22Rv1 (cell line): Measurements from ENCODE around the gene SENP3.

ENCODE experiments used
- H3K27ac ChIP-seq: fragments of 450-650 bp; 2 replicates; pipeline ENCODE4 v1.5.1; 2017
- ZFX ChIP-seq: fragments of 450-650 bp; IDR thresholded peaks from 2 replicates; pipeline ENCODE4 v1.6.1; 2017; ENCODE audit warnings: antibody characterized with exemption, borderline replicate concordance
- TF ChIP-seq, protein P1 (sequence below): fragments of 450-650 bp; IDR thresholded peaks from 2 replicates; pipeline ENCODE4 v1.5.1; 2017; ENCODE audit warnings: mild to moderate bottlenecking

Gene SENP3

DNA sequence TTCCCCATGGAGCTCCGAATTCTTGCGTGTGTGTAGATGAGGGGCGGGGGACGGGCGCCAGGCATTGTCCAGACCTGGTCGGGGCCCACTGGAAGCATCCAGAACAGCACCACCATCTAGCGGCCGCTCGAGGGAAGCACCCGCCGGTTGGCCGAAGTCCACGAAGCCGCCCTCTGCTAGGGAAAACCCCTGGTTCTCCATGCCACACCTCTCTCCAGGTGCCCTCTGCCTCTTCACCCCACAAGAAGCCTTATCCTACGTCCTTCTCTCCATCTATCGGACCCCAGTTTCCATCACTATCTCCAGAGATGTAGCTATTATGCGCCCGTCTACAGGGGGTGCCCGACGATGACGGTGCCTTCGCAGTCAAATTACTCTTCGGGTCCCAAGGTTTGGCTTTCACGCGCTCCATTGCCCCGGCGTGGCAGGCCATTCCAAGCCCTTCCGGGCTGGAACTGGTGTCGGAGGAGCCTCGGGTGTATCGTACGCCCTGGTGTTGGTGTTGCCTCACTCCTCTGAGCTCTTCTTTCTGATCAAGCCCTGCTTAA lies 617 bp upstream of the SENP3 start:
- H3K27ac ChIP-seq = peak overlapping the region; percentile 93
- TF ChIP-seq, protein P1, sequence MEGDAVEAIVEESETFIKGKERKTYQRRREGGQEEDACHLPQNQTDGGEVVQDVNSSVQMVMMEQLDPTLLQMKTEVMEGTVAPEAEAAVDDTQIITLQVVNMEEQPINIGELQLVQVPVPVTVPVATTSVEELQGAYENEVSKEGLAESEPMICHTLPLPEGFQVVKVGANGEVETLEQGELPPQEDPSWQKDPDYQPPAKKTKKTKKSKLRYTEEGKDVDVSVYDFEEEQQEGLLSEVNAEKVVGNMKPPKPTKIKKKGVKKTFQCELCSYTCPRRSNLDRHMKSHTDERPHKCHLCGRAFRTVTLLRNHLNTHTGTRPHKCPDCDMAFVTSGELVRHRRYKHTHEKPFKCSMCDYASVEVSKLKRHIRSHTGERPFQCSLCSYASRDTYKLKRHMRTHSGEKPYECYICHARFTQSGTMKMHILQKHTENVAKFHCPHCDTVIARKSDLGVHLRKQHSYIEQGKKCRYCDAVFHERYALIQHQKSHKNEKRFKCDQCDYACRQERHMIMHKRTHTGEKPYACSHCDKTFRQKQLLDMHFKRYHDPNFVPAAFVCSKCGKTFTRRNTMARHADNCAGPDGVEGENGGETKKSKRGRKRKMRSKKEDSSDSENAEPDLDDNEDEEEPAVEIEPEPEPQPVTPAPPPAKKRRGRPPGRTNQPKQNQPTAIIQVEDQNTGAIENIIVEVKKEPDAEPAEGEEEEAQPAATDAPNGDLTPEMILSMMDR = peak; percentile 84
- TF ChIP-seq ZFX = no peak

GRCh38 chr17:7562208-7562605 lies 488 bp downstream of the SENP3 start:
- H3K27ac ChIP-seq = peak overlapping the region; percentile 93
- TF ChIP-seq ZFX = no peak
- TF ChIP-seq, protein P1 = no peak

DNA sequence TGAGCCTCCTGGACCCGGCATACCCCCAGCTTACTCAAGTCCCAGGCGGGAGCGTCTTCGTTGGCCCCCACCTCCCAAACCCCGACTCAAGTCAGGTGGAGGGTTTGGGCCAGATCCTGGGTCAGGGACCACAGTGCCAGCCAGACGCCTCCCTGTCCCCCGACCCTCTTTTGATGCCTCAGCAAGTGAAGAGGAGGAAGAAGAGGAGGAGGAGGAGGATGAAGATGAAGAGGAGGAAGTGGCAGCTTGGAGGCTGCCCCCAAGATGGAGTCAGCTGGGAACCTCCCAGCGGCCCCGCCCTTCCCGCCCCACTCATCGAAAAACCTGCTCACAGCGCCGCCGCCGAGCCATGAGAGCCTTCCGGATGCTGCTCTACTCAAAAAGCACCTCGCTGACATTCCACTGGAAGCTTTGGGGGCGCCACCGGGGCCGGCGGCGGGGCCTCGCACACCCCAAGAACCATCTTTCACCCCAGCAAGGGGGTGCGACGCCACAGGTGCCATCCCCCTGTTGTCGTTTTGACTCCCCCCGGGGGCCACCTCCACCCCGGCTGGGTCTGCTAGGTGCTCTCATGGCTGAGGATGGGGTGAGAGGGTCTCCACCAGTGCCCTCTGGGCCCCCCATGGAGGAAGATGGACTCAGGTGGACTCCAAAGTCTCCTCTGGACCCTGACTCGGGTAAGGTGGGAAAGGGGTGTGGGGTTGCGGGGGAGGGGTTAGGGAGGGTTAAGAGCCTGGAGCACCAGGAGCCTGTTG lies 1.6 kb downstream of the SENP3 start:
- no peak for TF ChIP-seq ZFX
- TF ChIP-seq, protein P1 = no peak
- H3K27ac ChIP-seq = peak overlapping the region; percentile 93

GRCh38 chr17:7569571-7569970 lies 7.9 kb downstream of the SENP3 start:
- TF ChIP-seq ZFX = no peak
- TF ChIP-seq, protein P1 = no peak
- H3K27ac ChIP-seq = no peak overlapping the region

DNA sequence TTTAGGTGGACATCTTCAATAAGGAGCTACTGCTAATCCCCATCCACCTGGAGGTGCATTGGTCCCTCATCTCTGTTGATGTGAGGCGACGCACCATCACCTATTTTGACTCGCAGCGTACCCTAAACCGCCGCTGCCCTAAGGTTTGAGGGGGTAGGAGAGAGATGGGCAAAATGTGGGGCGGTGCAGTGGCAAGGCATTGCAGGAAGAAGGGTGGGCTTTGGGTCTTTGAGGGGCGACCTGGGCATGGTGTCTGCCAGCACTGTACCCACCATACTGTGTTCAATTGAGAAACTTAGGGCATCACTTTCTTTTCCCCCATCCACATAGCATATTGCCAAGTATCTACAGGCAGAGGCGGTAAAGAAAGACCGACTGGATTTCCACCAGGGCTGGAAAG lies 8.6 kb downstream of the SENP3 start:
- TF ChIP-seq, protein P1 = no peak
- TF ChIP-seq ZFX = no peak
- H3K27ac ChIP-seq = no peak overlapping the region

DNA sequence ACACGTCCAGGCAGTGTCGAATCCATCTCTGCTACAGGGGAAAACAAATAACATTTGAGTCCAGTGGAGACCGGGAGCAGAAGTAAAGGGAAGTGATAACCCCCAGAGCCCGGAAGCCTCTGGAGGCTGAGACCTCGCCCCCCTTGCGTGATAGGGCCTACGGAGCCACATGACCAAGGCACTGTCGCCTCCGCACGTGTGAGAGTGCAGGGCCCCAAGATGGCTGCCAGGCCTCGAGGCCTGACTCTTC lies 10.5 kb downstream of the SENP3 start:
- H3K27ac ChIP-seq = peak overlapping the region; percentile 99
- TF ChIP-seq, protein P1 = no peak
- no peak for TF ChIP-seq ZFX

DNA sequence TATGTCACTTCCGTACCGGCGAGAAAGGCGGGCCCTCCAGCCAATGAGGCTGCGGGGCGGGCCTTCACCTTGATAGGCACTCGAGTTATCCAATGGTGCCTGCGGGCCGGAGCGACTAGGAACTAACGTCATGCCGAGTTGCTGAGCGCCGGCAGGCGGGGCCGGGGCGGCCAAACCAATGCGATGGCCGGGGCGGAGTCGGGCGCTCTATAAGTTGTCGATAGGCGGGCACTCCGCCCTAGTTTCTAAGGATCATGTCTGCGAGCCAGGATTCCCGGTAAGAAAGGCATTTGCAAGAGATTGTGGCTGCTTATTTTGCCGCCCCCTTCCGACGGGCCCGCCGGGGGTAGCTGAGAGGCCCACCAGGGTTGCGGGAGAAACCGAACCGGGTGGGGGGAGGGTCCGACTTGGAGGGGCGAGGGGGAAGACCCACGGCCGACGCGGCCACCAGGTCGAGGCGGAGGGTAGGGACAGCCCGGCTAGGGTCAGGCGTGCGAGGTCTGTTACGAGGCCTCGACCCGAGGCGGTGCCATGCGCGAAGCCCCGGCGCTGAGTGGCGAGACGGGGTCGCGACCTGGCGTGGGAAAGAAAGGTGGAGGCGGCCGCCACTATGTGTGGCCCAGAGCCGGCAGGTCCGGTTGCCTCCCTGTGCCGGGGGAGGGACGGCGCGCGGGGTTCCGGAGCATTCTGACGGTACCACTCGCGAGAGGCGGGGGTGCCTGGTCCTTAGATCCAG lies 11.0 kb downstream of the SENP3 start:
- H3K27ac ChIP-seq = peak overlapping the region; percentile 99
- TF ChIP-seq, protein P1 = no peak
- TF ChIP-seq ZFX = no peak
